Keratinocyte (primary cell): ENCODE measurements around the gene AXIN2.

ENCODE experiments used
- EZH2 ChIP-seq: IDR thresholded peaks from one replicate; pipeline ENCODE4 v1.6.1; 2012; ENCODE audit warnings: inconsistent platforms, mild to moderate bottlenecking, low read length, moderate library complexity
- TF ChIP-seq, protein P1 (sequence below), 3 experiments: IDR thresholded peaks in 1 of 3; conservative IDR thresholded peaks in 1 of 3; optimal IDR thresholded peaks in 1 of 3; 2 replicates in 2 of 3; 3 replicates in 1 of 3; pipeline versions ENCODE3 to v1.5.1; 2011; ENCODE audit warnings: low read length in 3 of 3, mild to moderate bottlenecking in 3 of 3, moderate library complexity in 2 of 3, control low read depth in 1 of 3, inconsistent platforms in 1 of 3; ENCODE audit not compliant: insufficient read depth in 2 of 3; ENCODE audit errors: extremely low read depth in 1 of 3

DNA sequence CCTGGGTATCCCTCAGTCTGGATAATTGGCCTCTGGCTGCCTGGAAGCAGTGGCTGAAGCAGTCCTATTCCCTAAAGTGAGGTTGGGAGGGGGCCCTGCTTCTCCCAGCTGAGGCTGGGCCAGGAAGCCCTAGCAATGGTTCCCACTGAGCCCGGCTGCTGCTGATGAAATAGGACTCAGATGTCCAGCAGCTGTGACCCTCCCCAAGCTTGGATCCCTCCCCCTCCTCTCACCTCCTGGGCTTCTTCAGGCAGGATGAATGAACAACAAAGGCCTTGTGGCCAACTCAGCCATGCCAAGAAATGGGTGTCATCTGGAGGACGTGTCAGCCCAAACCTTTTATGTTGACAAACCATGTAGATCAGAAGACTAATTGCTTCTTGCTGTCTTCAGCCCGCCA lies 42.0 kb downstream of the AXIN2 start:
- TF ChIP-seq, protein P1, sequence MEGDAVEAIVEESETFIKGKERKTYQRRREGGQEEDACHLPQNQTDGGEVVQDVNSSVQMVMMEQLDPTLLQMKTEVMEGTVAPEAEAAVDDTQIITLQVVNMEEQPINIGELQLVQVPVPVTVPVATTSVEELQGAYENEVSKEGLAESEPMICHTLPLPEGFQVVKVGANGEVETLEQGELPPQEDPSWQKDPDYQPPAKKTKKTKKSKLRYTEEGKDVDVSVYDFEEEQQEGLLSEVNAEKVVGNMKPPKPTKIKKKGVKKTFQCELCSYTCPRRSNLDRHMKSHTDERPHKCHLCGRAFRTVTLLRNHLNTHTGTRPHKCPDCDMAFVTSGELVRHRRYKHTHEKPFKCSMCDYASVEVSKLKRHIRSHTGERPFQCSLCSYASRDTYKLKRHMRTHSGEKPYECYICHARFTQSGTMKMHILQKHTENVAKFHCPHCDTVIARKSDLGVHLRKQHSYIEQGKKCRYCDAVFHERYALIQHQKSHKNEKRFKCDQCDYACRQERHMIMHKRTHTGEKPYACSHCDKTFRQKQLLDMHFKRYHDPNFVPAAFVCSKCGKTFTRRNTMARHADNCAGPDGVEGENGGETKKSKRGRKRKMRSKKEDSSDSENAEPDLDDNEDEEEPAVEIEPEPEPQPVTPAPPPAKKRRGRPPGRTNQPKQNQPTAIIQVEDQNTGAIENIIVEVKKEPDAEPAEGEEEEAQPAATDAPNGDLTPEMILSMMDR (optimal IDR thresholded peaks at IDR 0.05 in 1 of 3, IDR thresholded peaks at IDR 0.05 in 1 of 3, conservative IDR thresholded peaks at IDR 0.05 in 1 of 3; ENCODE audit: extremely low read depth in 1 of 3, insufficient read depth in 2 of 3, low read length in 3 of 3) = no peak
- TF ChIP-seq EZH2 = no peak
